SHP77 treated with DMSO at 0.1 percent for 48 hours (cell line): ENCODE measurements around the gene CTNS.

Experiments
- DNase-seq: peaks from one replicate; lab custom pipeline; 2025; lab: John Stamatoyannopoulos, UW

CTNS gene

DNA sequence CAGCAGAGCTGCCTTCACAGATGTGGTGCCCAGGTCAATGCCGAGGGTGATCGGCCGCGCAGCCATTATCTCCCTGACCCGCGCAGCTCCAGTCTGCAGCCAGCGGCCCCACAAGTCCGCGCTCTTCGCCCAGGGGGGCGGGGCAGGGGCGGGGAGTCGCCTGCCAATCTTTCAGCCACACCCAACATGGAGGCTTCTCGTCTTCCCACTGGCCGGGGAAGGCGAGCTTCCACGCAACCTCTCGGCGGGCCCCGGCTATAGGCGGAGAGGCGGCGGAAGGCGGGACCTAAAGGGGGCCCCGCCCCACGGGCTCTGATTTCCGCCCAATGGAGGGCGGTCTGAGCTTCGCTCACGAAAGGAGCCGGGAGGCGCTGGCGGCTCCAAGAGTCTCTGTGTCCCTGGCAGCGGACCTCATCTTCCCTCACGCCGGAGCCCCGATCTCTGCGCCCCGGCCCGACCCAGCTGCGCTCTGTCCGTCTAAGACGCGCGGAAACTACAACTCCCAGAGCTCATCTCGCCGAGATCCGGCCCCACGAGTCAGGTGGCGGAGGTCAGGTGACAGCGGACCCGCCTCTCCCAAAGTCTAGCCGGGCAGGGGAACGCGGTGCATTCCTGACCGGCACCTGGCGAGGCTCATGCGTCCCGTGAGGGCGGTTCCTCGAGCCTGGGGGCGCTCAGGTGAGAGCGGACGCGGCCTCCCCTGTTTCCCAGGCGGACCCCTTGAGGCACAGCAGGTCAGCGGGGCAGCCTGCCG, at the start of gene CTNS, which contains the start of gene SHPK:
Gene CTNS (plus strand): TSS at position 607 of the 754 bp plus-strand sequence. CDS start 3,447 bp downstream, outside the sequence.
Gene SHPK (minus strand): TSS at position 97 of the 754 bp plus-strand sequence. CDS start 31 bp downstream, at position 66.
- peak; percentile 96 for DNase-seq

DNA sequence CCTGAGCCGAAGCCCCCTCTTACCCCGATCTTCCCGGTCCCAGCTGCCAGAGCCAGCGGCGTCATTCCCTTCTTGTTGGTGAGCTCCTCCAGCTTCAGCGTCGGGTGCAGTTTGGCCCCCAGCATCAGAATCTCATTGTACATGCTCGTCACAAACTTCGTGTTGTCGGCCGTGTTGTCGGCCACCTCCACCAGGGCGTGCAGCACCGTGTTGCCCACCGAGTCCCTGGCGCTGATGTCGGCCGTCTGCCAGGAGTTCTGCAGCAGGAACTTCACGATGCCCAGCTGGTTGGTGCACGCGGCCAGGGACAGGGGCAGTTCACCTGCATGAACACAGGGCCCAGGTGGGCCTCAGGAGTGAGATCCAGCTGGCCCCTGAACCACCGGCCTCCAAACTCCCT, 46.8 kb upstream of the CTNS start:
- no peak for DNase-seq

DNA sequence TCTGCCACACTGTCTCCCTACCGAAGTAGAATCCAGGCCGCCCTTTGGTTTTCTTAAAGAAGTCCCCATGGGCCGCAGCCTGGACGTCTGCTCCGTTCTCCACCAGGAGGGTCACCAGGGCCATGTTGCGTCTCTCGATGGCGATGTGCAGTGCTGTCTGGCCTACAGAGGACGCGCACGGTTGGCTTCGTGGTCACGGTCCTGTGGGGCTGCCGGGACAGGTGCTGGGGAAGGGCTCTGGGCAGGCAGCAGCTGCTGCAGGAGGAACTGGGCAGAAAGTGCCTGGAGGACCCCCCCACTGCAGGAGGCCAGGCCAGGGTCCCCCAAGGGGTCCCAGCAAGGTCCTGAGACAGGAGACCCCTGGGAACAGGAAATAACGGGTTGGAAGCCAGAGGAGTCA, 46.3 kb upstream of the CTNS start:
- no peak for DNase-seq

DNA sequence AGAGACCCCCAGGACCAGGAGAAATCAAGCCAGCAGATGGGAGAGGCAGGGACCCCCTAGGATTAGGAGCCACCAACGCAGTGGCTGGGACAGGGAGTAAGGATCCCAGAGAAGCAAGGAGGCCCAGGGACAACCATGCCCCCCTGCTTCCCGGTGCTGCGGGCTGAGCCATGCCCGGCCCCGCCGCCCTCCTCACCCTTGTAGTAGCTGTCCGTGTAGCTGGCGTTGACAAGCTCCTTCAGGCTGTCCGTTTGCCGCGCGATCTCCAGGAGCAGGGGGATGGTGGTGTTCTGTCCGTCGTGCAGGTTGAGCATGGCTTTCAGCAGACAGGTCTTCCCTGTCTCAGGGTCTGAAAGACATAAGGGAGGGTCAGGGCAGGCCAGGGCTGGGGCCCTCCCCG, 45.8 kb upstream of the CTNS start:
- no peak for DNase-seq

DNA sequence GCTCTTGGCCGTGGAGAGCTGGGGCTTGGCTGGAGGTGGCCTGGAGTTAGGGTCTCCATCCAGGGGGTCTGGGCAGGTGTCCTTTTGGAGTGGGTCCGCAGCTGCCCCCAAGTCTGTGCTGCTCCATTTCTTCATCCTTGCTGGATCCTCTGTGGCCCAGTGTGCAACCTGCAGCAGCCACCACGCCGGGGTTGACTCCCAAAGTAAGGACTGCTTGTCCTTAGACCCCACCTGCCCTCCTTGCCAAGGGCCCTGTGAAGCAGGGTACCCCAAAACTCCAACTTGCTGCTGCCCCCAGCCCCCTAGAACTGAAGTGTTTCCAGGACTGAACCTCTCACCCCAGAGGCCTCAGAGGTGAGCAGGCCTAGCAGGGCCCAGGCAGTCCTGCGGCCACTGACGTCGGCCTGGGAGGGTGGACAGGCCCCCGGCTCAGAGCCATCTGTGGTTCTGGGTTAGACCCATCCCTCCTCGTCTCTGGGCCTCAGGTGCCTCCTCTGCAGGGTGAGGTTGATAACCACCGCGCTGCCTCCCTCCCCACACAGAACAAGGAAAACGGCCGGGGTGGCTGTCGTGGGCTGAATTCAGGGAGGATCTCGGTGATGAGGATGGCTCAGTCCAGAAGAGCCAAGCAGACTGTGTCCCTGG, 44.2 kb upstream of the CTNS start:
- no peak for DNase-seq

DNA sequence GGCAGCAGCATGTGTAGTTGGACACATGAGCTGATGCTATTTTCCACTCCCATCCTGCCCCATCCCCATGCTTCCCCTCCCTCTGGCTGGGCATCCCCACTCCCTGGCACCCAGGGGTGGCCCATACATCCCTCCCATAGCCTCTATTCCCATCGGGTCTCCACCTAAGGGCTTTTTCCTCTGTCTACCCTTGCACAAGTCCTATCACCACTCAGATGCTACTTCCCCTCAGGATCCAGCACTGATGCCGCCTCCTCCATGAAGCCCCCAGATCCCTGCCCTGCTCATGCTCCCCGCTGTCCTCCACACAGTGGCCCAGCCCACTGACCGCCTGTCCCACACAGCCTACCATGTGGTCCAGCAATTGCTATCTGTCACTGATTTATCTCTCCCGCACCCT, 43.2 kb upstream of the CTNS start:
- DNase-seq: no peak

DNA sequence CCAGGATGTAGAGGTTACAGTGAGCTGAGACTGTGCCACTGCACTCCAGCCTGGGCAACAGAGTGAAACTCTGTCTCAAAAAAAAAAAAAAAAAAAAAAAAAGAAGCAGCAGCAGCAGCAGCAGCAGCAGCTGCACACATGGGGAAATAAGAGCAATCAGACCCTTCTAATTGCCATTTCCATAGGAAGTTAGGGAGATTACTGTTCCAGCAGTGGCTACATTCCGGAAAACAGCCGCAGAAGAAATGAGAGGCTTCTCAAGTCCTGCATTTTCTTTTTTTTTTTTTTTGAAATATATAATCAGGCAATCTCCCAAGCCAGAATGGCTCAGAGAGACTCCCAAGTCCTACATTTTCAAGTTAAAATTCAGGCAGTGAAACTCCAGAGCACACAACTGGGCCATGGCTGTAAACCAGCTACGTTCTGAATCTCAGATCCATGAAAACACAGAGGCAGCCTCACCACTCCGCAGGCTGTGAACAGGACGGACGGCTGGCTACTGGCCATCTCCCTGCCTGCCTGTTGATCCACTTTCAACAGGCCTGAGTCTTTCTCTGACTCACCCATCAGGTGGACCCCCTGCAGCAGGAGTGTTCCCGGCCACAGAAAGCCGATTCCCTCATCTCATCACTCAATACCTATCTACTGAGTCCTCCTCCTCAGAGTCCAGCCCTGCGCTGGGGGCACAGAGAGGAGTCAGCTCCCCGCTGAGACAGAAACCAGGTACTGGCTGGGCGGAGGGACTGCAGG, 42.3 kb upstream of the CTNS start:
- DNase-seq: no peak

DNA sequence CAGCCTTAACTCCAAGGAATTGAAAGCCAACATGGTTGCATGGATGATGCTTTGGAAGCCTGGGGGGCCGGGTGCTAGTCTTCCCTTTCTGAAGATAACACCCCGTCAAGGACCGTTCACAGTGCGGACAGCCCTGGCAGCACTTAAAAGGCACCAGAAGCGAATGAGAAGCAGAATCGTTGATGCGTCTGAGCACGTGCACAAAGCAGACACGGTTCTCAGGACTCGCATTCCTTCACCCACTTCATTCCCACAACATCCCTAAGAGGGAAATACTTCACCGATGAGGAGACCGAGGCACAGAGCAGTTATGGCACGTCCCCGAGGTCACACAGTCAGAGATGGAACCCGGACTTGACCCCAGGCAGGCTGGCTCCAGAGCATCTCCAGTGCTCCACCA, 41.6 kb upstream of the CTNS start:
- DNase-seq: no peak

DNA sequence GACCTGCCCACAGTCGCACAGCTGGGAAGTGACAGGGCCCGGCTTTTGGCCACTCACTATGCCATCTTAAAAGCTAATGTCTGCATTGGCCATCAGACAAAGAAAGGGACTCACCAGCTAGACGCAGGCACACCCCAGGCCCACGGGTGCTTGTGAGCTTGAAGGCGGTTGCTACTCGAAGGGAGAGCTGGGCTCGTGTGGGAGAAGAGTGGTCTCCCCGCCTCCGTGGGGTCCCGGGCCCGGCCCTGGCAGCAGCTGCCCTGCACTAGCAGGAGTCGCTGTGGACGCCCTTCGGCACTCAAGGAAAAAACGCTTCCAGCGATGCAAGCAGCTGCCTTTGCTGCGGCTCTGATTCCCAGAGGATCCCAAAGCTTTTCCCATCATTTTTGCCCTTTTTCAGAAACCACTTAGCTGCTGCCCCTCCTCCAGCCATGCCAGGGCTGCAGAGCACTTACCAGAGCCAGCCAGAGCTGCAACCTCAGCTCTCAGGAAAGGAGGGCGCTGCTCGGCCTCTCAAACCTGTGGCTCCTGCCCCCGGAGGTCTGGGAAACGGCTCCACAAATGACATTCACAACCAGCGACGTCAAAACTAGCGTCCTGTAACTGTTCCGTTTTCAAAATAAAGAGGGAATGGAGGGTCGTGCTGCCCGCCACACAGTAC, 39.6 kb upstream of the CTNS start:
- DNase-seq: no peak

DNA sequence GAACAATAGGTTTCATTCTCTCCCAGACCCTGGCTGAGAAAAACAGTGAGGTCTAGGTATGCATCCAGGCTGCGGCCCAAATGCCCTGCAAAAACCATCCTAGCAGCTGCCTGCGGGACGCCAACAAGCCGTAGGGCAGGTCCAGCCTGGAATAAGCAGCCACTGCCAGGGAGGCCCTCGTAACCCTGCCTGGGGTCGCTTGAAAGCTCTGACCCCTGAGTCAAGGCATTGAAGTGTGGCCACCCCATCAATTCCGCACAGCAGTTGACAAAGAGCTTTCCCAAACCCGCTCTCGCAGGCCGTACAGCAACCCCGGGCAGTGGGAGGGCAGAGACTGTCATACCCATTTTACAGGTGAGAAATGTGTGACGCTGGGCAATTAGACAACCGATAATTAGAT, 38.5 kb upstream of the CTNS start:
- DNase-seq: no peak

DNA sequence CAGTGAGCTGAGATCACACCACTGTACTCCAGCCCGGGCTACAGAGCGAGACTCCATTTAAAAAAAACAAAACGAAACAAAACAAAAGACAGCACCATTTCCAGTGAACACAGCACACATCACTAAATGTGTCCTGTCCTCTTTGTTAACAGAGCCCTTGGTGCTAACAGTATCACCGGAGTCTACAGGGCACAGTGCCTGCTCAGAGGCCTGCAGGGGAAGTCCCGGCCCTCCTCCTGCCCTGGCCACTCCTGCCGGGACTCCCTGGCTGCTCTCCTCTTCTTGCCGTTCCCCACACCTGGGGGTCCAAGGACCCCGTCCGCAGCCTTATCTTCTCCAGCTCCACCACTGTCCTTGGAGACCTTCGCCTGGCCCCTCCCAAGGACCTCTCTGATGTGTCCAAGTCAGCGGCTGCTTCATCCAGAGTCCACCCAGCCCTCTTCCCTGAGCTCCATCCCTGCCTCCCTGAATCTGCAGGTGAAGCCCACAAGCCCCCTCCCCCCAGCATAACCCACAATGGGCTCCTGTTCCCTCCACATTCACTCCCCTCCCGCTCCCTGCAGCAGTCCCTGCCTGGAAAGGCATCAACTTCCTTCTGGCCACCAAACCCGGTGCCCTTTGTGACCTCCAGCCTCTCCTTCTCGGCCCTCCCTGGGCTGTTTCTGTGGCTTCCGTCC, 35.9 kb upstream of the CTNS start:
- DNase-seq: no peak

DNA sequence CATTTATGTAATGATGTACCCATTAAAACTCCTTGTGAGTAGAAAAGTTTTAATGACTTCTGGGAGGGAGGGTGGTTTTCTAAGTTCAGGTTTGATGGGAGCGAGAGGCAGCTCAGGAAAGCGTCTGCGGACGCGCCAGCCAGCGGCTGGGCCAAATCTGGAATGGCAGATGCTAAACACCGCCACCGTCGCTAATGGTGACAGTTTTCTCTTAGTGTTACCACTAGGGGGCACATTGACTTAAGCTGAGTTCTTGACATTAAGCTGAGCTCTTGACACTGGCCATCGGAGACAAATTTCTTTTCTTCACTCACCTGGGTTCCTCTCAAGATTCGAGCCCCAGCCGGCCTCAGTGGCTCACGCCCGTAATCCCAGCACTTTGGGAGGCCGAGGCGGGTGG, 34.1 kb upstream of the CTNS start:
- DNase-seq: no peak

DNA sequence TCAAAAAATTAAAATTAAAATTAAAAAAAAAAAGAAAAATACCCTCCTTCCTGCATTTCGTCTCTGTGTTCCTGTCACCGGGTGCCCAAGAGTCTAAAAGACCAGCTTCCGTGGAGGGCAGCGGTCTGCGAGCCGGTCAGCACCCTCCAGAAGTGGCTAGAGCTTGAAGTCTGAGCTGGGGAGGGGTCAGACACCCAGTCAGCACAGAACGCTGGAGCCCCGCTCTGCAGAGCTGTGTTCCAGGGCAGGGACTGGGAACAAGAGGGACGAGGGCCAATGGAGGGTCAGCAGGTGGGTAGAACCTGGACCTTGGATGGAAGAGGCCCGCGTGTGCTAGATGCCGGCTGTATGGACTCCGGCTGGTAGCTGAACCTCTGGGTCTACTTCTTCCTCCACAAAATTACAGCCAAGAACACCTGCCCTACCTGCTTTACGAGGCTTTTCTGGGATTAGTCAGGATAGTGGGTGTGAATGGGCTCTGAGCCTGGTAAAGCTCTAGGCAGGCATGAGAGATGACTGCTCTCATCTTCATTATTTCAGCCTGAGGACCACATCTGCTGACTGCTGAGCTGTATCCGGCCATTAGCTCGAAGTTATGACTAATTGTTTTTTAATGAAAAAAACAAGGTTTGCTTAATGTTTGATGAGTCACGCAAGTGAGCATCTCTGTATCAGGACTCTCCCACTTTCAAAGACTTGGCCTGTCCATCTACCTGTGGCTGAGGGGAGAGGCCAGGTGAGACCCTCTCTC, 33.3 kb upstream of the CTNS start:
- no peak for DNase-seq

DNA sequence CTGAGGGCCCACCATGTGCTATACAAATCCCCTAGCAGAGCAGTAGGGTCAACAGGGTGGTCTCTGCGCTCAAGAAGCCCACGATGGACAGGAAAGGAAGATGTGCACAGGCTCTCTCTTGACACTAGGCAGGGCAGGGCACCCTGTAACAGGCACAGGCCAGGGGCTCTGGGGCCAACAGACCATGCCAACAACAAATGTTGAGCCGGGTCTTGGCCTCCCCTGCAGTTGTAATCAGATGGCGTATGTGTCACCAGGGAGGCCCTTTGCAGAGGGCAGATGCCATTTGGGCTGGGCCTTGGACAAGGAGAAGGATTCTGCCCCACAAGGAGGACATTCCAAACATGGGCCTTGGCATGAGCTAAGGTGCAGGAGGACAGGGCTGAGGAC, 32.7 kb upstream of the CTNS start:
- DNase-seq: no peak

DNA sequence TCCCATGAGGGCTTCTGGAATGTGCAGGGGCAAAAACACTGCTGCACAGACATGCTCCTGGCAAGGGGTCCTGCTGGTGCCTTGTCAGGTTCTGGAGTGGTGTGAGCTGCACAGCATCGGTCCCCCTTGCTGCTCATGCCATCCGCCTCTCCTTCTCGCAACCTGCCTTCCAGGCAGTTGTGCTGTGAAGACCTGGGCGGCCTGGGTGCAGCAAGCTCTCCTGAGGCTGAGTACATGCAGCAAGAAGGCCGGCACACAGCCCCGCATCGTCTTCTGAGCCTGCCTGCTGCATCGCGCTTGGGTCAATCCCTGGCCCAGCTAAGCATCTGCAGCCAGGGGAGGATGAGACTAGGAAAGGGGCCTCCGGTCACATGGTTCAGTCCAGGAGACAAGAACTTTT, 26.9 kb upstream of the CTNS start:
- no peak for DNase-seq

DNA sequence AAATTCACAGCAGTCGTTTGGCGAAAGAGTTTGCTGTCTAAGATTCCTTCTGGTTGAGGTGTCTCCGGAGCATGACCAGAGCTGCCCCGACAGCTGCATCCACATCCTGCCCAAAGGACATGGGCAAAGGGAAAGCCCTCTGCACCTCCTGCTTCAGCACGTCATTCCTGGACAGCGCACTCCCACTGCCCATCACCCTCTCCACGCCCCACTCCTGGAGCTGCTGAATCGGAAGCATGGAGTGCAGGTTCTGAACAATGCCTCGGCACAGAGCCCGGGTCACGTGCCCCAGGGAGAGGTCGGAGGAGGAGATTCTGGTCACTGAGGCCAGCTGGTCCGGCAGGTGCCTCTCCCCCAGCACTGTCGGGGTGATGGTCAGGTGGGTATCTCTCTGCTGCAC, 26.0 kb upstream of the CTNS start:
- DNase-seq: no peak

DNA sequence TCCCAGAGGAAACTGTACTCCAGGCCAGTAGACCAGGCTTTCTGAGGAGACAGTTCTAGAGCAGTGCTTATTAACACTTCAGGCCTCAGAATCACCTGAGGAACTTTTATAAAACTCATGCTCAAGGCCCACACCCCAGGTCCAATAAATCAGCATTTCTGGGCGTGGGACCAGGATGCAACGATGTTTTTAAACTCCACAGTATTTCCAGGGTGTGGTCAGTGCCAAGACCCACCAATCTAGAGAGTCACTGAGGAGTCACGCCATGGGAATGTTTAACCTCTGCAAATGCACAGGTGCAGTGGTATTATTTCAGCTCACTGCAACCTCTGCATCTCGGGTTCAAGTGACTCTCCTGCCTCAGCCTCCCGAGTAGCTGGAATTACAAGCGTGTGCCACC, 23.4 kb upstream of the CTNS start:
- DNase-seq: no peak

DNA sequence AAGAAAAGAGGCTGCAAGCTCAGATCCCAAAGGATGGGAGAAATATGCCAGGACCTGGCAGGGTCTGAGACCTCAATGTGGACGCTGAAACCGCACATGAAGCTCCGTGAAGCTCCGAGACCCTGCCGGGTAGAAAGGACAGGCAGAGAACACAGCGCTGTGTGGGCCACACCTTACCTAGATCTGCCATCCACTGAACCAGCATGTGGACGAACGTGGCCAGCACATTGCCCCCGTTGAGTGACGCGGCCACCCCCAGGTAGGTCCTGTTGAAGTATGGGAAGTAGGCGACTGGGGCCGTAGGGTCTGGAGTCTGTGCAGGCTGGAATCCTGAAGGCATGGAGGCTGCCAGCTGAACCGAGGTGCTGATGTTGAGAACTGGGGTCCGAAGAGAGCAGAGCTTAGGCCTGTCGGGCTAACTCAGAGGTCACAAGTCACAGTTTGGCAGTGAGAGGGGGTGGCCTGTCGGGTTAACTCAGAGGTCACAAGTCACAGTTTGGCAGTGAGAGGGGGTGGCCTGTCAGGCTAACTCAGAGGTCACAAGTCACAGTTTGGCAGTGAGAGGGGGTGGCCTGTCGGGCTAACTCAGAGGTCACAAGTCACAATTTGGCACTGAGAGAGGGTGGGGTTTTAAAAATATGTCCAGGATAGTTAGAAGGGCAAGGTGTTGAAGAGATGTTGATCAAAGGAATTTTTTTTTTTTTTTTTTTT, 21.2 kb upstream of the CTNS start:
- DNase-seq: no peak

DNA sequence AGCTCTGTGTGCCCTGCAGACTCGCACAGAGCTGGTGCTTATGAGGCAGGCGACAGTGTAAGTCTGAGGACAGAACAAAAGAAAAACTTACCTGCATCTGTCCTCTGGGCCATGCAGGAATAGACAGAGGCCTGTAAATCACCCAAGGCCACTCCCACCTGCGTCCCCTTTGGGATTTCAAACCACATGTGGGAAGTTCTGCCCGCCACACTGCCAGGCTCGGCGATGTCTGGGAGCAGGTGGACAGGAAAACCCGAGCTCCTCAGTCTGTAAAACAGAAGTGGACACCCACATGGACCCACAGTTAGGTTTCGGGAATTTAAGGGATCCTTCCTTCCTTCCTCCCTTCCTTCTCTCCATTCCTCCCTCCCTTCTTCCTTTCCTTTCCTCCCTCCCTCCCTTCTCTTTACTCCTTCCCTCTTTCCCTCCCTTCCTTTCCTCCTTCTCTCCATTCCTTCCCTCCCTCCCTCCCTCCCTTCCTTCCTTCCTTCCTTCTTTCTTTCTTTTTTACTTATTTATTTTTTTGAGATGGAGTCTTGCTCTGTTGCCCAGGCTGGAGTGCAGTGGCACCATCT, 15.3 kb upstream of the CTNS start:
- DNase-seq: no peak

DNA sequence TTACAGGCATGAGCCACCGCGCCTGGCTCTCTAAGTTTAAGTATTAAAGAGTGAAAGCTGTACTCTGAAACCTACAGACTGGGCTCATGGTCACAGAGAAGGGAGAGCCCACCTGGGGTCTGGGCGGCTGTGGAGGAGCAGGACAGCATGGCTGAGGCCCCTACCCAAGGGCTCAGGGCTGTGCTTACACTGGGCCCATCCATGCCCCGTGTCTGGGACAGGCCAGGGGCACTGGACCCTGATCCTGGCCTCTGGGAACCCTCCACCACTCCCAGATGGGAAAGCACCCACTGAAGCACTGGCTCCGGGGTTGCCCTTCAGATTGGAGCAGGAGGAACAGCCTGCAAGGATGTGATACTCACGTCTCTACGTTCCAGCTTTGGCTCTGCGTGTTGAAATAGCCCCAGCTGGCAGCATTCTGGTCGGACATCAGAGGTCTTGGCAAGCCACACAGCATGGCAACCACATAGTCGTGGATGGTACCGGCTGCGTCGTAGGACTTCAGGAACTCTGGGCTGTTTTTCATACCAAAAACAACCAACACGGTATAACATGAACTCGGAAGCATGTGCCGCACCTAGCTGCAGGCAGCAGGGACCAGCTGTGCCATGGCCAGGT, 13.5 kb upstream of the CTNS start:
- DNase-seq: no peak
